ENCODE measurements around the gene CRYAB. TPM values are rescaled to one million over a fixed set of nuclear protein-coding genes. Genes with fewer than 3 reads are reported as not detected.

CRYAB gene
- total RNA-seq, 1 donor from 2014 or later: 35.5 TPM

GRCh38 chr11:111951565-111951964 lies 40.0 kb upstream of the CRYAB start:
- no peak for DNase-seq (ENCODE audit: extremely low spot score, unreplicated experiment)
- H3K36me3 Mint-ChIP-seq (ENCODE audit: unreplicated experiment): no peaks in the 10 kb centered on the region

DNA sequence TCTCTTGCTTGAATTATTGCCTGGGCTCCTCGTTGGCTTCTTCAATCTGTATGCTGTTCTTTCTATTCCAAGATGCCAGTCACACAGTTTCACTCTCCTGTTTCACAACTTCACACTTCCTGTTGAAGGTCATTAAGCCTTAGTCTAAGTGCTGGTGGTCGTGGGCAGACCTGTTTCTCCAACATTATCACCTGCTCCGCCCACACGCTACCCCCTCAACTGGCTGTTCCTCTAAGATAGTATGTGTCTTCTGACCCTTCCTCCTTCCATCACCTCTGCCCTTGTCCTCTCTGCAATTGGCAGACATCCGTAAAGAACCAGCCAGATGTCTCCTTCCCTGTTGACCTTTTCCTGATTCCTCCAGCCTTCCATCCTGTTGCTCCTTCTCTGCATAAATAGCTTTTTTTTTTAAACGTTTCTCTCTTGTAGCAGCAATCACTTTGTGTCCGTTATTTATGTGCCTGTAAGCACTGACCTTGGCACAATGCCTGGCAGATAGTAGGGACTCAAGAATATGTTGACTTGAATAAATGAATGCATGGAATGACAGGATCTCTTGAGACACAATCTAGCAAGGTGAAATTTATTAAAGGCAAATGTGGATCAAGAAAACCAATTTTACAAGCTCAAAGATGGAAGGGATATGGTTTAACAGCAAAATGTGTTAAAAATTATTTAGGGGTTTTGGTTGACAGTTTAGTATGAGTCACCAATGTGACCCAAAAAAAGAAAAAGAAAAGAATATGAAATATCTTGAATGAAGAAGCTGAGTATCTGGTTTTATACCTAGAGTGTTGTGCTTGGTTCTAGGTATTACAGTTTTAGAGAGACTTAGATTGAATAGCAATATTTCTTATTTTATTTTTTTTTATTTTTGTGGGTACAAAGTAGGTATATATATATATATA lies 38.2 kb upstream of the CRYAB start:
- Mint-ChIP-seq H3K27me3 (ENCODE audit: unreplicated experiment) (no peaks in the 10 kb centered on the region), H3K9me3 (ENCODE audit: unreplicated experiment) (no peaks in the 10 kb centered on the region), H3K36me3 (ENCODE audit: unreplicated experiment) (no peaks in the 10 kb centered on the region), H3K4me3 (ENCODE audit: unreplicated experiment) (no peak overlapping the region), H3K27ac (ENCODE audit: unreplicated experiment) (no peak overlapping the region), H3K4me1 (ENCODE audit: unreplicated experiment) (peaks cover 15% of the 10 kb centered on the region)
- DNase-seq (ENCODE audit: extremely low spot score, unreplicated experiment): no peak
- no peak for TF ChIP-seq CTCF (IDR thresholded peaks at IDR 0.05)

More at GRCh38 chr11:111951565-111951964, 40.0 kb upstream of the CRYAB start:
- TF ChIP-seq CTCF (IDR thresholded peaks at IDR 0.05): no peak
- Mint-ChIP-seq H3K9me3 (ENCODE audit: unreplicated experiment) (no peaks in the 10 kb centered on the region), H3K4me3 (ENCODE audit: unreplicated experiment) (no peak overlapping the region), H3K27me3 (ENCODE audit: unreplicated experiment) (no peaks in the 10 kb centered on the region), H3K4me1 (ENCODE audit: unreplicated experiment) (peaks cover 6% of the 10 kb centered on the region), H3K27ac (ENCODE audit: unreplicated experiment) (no peak overlapping the region)

DNA sequence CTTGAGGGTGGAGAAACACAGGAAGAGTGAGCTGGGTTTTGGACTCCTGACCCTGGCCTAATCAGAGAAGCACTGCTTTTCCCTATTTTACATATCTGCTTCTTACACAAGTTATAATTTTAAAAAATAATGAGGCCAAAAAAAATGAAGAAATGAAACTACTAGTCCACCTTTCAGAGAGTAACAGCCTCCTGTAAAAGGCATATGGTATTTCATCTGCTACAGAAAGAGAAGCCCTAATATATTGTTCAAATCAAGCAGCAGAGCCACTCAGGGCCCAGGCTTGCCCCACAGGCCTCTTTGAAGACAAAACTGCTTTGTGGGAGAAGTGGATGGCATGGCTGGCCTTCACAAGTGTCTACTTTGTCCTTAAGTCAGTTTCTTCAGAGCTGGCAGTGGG lies 35.6 kb upstream of the CRYAB start:
- TF ChIP-seq CTCF (IDR thresholded peaks at IDR 0.05): no peak
- no peak for DNase-seq (ENCODE audit: extremely low spot score, unreplicated experiment)
- Mint-ChIP-seq H3K4me3 (ENCODE audit: unreplicated experiment) (no peak overlapping the region), H3K36me3 (ENCODE audit: unreplicated experiment) (no peaks in the 10 kb centered on the region), H3K27ac (ENCODE audit: unreplicated experiment) (peak overlapping the region; percentile 3), H3K9me3 (ENCODE audit: unreplicated experiment) (no peaks in the 10 kb centered on the region), H3K27me3 (ENCODE audit: unreplicated experiment) (no peaks in the 10 kb centered on the region), H3K4me1 (ENCODE audit: unreplicated experiment) (peaks cover 27% of the 10 kb centered on the region)

DNA sequence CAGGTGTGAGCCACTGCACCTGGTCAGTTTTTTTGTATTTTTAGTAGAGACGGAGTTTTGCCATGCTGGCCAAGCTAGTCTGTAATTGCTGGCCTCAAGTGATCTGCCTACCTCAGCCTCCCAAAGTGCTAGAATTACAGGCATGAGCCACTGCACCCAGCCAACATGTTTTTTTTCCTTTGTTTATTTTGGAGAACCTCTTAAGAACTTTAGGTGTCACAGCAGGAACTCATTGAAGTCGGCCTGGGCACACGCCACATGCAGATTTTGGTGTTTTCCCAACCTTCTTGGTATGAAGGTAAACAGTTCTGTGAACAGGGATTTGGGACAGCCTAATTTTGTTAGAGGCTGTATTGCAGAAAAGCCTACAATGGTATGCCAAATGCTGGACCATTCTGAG lies 34.9 kb upstream of the CRYAB start:
- Mint-ChIP-seq H3K27me3 (ENCODE audit: unreplicated experiment) (no peaks in the 10 kb centered on the region), H3K9me3 (ENCODE audit: unreplicated experiment) (no peaks in the 10 kb centered on the region), H3K4me1 (ENCODE audit: unreplicated experiment) (peaks cover 27% of the 10 kb centered on the region)

More for the DNA sequence above, 34.9 kb upstream of the CRYAB start:
- Mint-ChIP-seq H3K36me3 (ENCODE audit: unreplicated experiment) (no peaks in the 10 kb centered on the region), H3K27ac (ENCODE audit: unreplicated experiment) (no peak overlapping the region), H3K4me3 (ENCODE audit: unreplicated experiment) (no peak overlapping the region)
- DNase-seq (ENCODE audit: extremely low spot score, unreplicated experiment): no peak
- no peak for TF ChIP-seq CTCF (IDR thresholded peaks at IDR 0.05)
